ENCODE results near the gene TRPM7.

GRCh38 chr15:50669611-50670010 lies 17.0 kb downstream of the TRPM7 start:
- TF ChIP-seq CTCF (IDR thresholded peaks at IDR 0.05) (no peak), POLR2A (IDR thresholded peaks at IDR 0.05) (no peak), EP300 (IDR thresholded peaks at IDR 0.05) (no peak)
